ENCODE measurements around the gene ZBTB32.

Gene ZBTB32

DNA sequence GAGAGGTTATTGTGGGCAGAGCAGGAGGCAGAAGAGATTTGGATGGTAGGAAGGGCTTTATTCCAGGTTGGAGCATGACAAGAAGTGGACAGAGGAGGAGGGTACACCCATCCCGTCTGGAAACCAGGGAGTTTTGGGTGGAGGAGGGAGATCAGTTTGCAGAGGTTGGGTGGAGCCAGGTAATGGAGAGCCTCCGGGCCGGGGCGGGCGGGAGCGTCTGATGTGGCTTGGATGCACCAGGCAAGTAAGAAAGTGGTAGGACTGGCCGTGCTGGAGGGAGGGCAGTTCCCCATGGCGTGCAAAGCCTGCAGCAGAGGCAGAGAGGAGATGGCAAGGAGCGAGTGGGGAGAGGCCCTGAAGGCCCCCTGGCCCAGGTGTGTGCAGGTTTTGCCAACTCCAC, 27.0 kb downstream of the ZBTB32 start:
- Histone ChIP-seq H2BK5ac (ENCODE audit: low read depth, low read length, poor library complexity, severe bottlenecking) (no peak overlapping the region), H2BK12ac (ENCODE audit: low read length in 2 of 2) (no peak overlapping the region), H2AK5ac (ENCODE audit: low read length, severe bottlenecking) (no peak overlapping the region), H3K9me3 (ENCODE audit: control insufficient read depth, low read length) (no peaks in the 10 kb centered on the region), H4K91ac (ENCODE audit: low read length) (no peak overlapping the region), H3K9ac (ENCODE audit: low read length) (no peak overlapping the region), H3K23ac (ENCODE audit: low read length in 2 of 2) (no peak overlapping the region), H3K79me1 (replicated peaks; ENCODE audit: low read length, poor library complexity, severe bottlenecking) (peaks cover 66% of the 10 kb centered on the region), H3K36me3 (ENCODE audit: control insufficient read depth in 1 of 2, insufficient read depth in 2 of 2, low read depth in 1 of 2, low read length in 2 of 2) (peaks cover 86 to 97% of the 10 kb centered on the region in 2 experiments), H4K8ac (ENCODE audit: low read length) (no peak overlapping the region), H3K18ac (ENCODE audit: low read depth in 1 of 2, low read length in 2 of 2) (no peak overlapping the region), H3K4ac (ENCODE audit: low read depth in 1 of 2, low read length in 2 of 2) (no peak overlapping the region), H3K4me1 (ENCODE audit: control insufficient read depth, insufficient read depth, low read depth, low read length) (peaks cover 2% of the 10 kb centered on the region), H3K27ac (ENCODE audit: low read length, poor library complexity, severe bottlenecking) (no peak overlapping the region), H3K4me3 (ENCODE audit: insufficient read depth in 1 of 2, low read depth in 1 of 2, low read length in 2 of 2) (no peak overlapping the region), H3K4me2 (ENCODE audit: low read length, poor library complexity, severe bottlenecking) (no peak overlapping the region), H3K27me3 (ENCODE audit: control insufficient read depth in 1 of 2, insufficient read depth in 1 of 2, low read length in 2 of 2) (no peaks in the 10 kb centered on the region), H2BK15ac (ENCODE audit: low read depth, poor library complexity, severe bottlenecking) (no peak overlapping the region), H2BK120ac (ENCODE audit: low read depth, low read length) (no peak overlapping the region), H2AFZ (ENCODE audit: low read depth, low read length) (no peak overlapping the region), H3K14ac (ENCODE audit: low read length in 2 of 2) (no peak overlapping the region)
- no peak for DNase-seq
- 92% methylated on average over 9 of the region's 9 CpGs for WGBS

DNA sequence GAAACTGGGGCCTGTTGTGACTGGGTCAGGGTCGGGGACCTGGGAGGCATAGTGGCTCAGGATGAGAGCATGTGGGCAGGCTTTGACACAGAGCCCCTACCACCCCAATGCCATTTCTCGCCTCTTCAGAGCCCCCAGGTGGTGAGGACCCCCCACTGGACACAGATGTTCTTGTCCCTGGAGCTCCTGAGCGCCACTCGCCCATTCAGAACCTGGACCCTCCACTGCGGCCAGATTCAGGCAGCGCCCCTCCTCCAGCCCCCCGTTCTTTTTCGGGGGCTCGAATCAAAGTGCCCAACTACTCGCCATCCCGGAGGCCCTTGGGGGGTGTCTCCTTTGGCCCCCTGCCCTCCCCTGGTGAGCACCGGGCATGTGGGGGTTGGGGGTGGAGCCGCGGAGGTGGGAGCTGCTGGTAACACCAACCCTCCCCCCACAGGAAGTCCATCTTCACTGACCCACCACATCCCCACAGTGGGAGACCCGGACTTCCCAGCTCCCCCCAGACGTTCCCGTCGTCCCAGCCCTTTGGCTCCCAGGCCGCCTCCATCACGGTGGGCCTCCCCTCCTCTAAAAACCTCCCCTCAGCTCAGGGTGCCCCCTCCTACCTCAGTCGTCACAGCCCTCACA, 27.5 kb downstream of the ZBTB32 start:
- H3K4ac ChIP-seq (ENCODE audit: low read depth in 1 of 2, low read length in 2 of 2) = no peak overlapping the region
- H3K4me2 ChIP-seq (ENCODE audit: low read length, poor library complexity, severe bottlenecking) = no peak overlapping the region
- peaks cover 88 to 98% of the 10 kb centered on the region in 2 experiments for H3K36me3 ChIP-seq (ENCODE audit: control insufficient read depth in 1 of 2, insufficient read depth in 2 of 2, low read depth in 1 of 2, low read length in 2 of 2)
- no peak for DNase-seq
- H3K14ac ChIP-seq (ENCODE audit: low read length in 2 of 2) = no peak overlapping the region
- 84% methylated on average over 13 of the region's 21 CpGs for WGBS
- H3K4me1 ChIP-seq (ENCODE audit: control insufficient read depth, insufficient read depth, low read depth, low read length) = peaks cover 2% of the 10 kb centered on the region
- H3K18ac ChIP-seq (ENCODE audit: low read depth in 1 of 2, low read length in 2 of 2) = no peak overlapping the region
- H2AK5ac ChIP-seq (ENCODE audit: low read length, severe bottlenecking) = no peak overlapping the region
- H3K9me3 ChIP-seq (ENCODE audit: control insufficient read depth, low read length) = no peaks in the 10 kb centered on the region
- H2BK15ac ChIP-seq (ENCODE audit: low read depth, poor library complexity, severe bottlenecking) = no peak overlapping the region
- H2BK5ac ChIP-seq (ENCODE audit: low read depth, low read length, poor library complexity, severe bottlenecking) = no peak overlapping the region
- no peak overlapping the region for H3K9ac ChIP-seq (ENCODE audit: low read length)
- no peak overlapping the region for H4K8ac ChIP-seq (ENCODE audit: low read length)
- no peak overlapping the region for H3K23ac ChIP-seq (ENCODE audit: low read length in 2 of 2)
- no peak overlapping the region for H3K4me3 ChIP-seq (ENCODE audit: insufficient read depth in 1 of 2, low read depth in 1 of 2, low read length in 2 of 2)
- H2BK12ac ChIP-seq (ENCODE audit: low read length in 2 of 2) = no peak overlapping the region
- peaks cover 71% of the 10 kb centered on the region for H3K79me1 ChIP-seq (replicated peaks; ENCODE audit: low read length, poor library complexity, severe bottlenecking)
- H3K27ac ChIP-seq (ENCODE audit: low read length, poor library complexity, severe bottlenecking) = no peak overlapping the region
- H3K27me3 ChIP-seq (ENCODE audit: control insufficient read depth in 1 of 2, insufficient read depth in 1 of 2, low read length in 2 of 2) = no peaks in the 10 kb centered on the region
- no peak overlapping the region for H2BK120ac ChIP-seq (ENCODE audit: low read depth, low read length)
- H2AFZ ChIP-seq (ENCODE audit: low read depth, low read length) = no peak overlapping the region
- H4K91ac ChIP-seq (ENCODE audit: low read length) = no peak overlapping the region

DNA sequence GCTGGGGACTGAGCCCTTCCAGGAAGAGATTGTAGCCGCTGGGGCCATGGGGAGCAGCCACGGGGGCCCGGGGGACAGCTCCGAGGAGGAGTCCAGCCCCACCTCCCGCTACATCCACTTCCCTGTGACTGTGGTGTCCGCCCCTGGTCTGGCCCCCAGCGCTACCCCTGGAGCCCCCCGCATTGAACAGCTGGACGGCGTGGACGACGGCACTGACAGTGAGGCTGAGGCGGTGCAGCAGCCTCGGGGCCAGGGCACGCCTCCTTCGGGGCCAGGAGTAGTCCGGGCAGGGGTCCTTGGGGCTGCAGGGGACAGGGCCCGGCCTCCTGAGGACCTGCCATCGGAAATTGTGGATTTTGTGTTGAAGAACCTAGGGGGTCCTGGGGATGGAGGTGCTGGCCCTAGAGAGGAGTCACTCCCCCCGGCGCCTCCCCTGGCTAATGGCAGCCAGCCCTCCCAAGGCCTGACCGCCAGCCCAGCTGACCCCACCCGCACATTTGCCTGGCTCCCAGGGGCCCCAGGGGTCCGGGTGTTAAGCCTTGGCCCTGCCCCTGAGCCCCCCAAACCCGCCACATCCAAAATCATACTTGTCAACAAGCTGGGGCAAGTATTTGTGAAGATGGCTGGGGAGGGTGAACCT, 28.3 kb downstream of the ZBTB32 start:
- H2BK12ac ChIP-seq (ENCODE audit: low read length in 2 of 2) = no peak overlapping the region
- H3K4me3 ChIP-seq (ENCODE audit: insufficient read depth in 1 of 2, low read depth in 1 of 2, low read length in 2 of 2) = no peak overlapping the region
- no peak overlapping the region for H4K8ac ChIP-seq (ENCODE audit: low read length)
- H3K4me1 ChIP-seq (ENCODE audit: control insufficient read depth, insufficient read depth, low read depth, low read length) = peaks cover 2% of the 10 kb centered on the region
- H3K4ac ChIP-seq (ENCODE audit: low read depth in 1 of 2, low read length in 2 of 2) = no peak overlapping the region
- no peak overlapping the region for H3K23ac ChIP-seq (ENCODE audit: low read length in 2 of 2)
- no peak overlapping the region for H3K4me2 ChIP-seq (ENCODE audit: low read length, poor library complexity, severe bottlenecking)
- peaks cover 88 to 98% of the 10 kb centered on the region in 2 experiments for H3K36me3 ChIP-seq (ENCODE audit: control insufficient read depth in 1 of 2, insufficient read depth in 2 of 2, low read depth in 1 of 2, low read length in 2 of 2)
- H3K27me3 ChIP-seq (ENCODE audit: control insufficient read depth in 1 of 2, insufficient read depth in 1 of 2, low read length in 2 of 2) = no peaks in the 10 kb centered on the region
- H3K9me3 ChIP-seq (ENCODE audit: control insufficient read depth, low read length) = no peaks in the 10 kb centered on the region
- H3K9ac ChIP-seq (ENCODE audit: low read length) = no peak overlapping the region
- H2BK15ac ChIP-seq (ENCODE audit: low read depth, poor library complexity, severe bottlenecking) = no peak overlapping the region
- H2AK5ac ChIP-seq (ENCODE audit: low read length, severe bottlenecking) = no peak overlapping the region
- H3K27ac ChIP-seq (ENCODE audit: low read length, poor library complexity, severe bottlenecking) = no peak overlapping the region
- no peak overlapping the region for H2AFZ ChIP-seq (ENCODE audit: low read depth, low read length)
- H3K79me1 ChIP-seq (replicated peaks; ENCODE audit: low read length, poor library complexity, severe bottlenecking) = peaks cover 64% of the 10 kb centered on the region
- no peak for DNase-seq
- no peak overlapping the region for H4K91ac ChIP-seq (ENCODE audit: low read length)
- no peak overlapping the region for H2BK120ac ChIP-seq (ENCODE audit: low read depth, low read length)
- no peak overlapping the region for H2BK5ac ChIP-seq (ENCODE audit: low read depth, low read length, poor library complexity, severe bottlenecking)
- no peak overlapping the region for H3K14ac ChIP-seq (ENCODE audit: low read length in 2 of 2)
- WGBS = 97% methylated on average over 22 of the region's 25 CpGs
- H3K18ac ChIP-seq (ENCODE audit: low read depth in 1 of 2, low read length in 2 of 2) = no peak overlapping the region

DNA sequence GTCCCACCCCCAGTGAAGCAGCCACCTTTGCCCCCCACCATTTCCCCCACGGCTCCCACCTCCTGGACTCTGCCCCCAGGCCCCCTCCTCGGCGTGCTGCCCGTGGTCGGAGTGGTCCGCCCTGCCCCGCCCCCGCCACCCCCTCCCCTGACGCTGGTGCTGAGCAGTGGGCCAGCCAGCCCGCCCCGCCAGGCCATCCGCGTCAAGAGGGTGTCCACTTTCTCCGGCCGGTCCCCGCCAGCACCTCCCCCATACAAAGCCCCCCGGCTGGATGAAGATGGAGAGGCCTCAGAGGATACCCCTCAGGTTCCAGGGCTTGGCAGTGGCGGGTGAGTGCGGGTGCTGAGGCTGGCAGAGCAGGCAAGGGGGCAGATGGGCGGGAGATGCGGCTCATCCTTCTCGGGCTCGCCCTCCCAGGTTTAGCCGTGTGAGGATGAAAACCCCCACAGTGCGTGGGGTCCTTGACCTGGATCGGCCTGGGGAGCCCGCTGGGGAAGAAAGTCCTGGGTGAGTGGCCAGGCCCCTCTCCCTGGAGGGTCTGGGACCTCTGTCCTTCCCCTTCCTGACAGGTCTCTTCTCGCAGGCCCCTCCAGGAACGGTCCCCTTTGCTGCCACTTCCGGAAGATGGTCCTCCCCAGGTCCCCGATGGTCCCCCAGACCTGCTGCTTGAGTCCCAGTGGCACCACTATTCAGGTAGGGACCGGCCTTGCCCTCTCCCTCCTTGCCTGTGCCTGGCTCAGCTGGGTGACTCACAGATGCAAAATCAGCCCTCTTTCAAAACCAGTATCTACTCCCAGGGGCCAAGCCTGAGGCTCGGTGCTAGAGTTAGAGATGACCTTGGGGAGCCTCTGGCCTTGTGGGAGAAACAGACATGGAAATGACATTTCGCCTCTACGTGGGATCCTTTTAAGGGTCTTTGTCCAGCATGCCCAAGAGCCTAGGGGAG, 29.1 kb downstream of the ZBTB32 start:
- Histone ChIP-seq H2BK5ac (ENCODE audit: low read depth, low read length, poor library complexity, severe bottlenecking) (no peak overlapping the region), H3K36me3 (ENCODE audit: control insufficient read depth in 1 of 2, insufficient read depth in 2 of 2, low read depth in 1 of 2, low read length in 2 of 2) (peaks cover 88 to 98% of the 10 kb centered on the region in 2 experiments), H3K18ac (ENCODE audit: low read depth in 1 of 2, low read length in 2 of 2) (no peak overlapping the region), H3K9me3 (ENCODE audit: control insufficient read depth, low read length) (no peaks in the 10 kb centered on the region), H3K4ac (ENCODE audit: low read depth in 1 of 2, low read length in 2 of 2) (no peak overlapping the region), H3K9ac (ENCODE audit: low read length) (peak overlapping the region; percentile 33), H2BK15ac (ENCODE audit: low read depth, poor library complexity, severe bottlenecking) (no peak overlapping the region), H4K91ac (ENCODE audit: low read length) (no peak overlapping the region), H2BK12ac (ENCODE audit: low read length in 2 of 2) (no peak overlapping the region), H3K79me1 (replicated peaks; ENCODE audit: low read length, poor library complexity, severe bottlenecking) (peaks cover 59% of the 10 kb centered on the region), H3K14ac (ENCODE audit: low read length in 2 of 2) (no peak overlapping the region), H3K23ac (ENCODE audit: low read length in 2 of 2) (no peak overlapping the region), H3K4me3 (ENCODE audit: insufficient read depth in 1 of 2, low read depth in 1 of 2, low read length in 2 of 2) (no peak overlapping the region), H3K4me1 (ENCODE audit: control insufficient read depth, insufficient read depth, low read depth, low read length) (peaks cover 2% of the 10 kb centered on the region), H3K27ac (ENCODE audit: low read length, poor library complexity, severe bottlenecking) (no peak overlapping the region), H2AK5ac (ENCODE audit: low read length, severe bottlenecking) (no peak overlapping the region), H3K27me3 (ENCODE audit: control insufficient read depth in 1 of 2, insufficient read depth in 1 of 2, low read length in 2 of 2) (no peaks in the 10 kb centered on the region), H2AFZ (ENCODE audit: low read depth, low read length) (no peak overlapping the region), H2BK120ac (ENCODE audit: low read depth, low read length) (no peak overlapping the region), H3K4me2 (ENCODE audit: low read length, poor library complexity, severe bottlenecking) (no peak overlapping the region), H4K8ac (ENCODE audit: low read length) (no peak overlapping the region)
- WGBS = 96% methylated on average over 28 of the region's 35 CpGs
- DNase-seq = no peak

Data from mesenchymal stem cell (in vitro differentiated cells and primary cell).